ACC112 (cell line): ENCODE measurements around the gene FUZ.
A peak's percentile ranks its signal among the peaks of the same experiment; 100 is the strongest.

Experiments
- H2AFZ ChIP-seq: fragments of 200-600 bp; sonication (generic); one replicate; pipeline ENCODE4 v1.6.0; 2017; ENCODE audit warnings: antibody characterized with exemption, low read length; ENCODE audit not compliant: unreplicated experiment
- H3K27ac ChIP-seq: fragments of 200-600 bp; sonication (generic); 2 replicates; pipeline ENCODE4 v1.5.1; 2014; ENCODE audit warnings: low read depth, mild to moderate bottlenecking, antibody characterized with exemption, low read length, moderate library complexity
- H3K27me3 ChIP-seq: fragments of 200-600 bp; sonication (generic); 2 replicates; pipeline ENCODE4 v1.6.1; 2014; ENCODE audit warnings: mild to moderate bottlenecking, antibody characterized with exemption, low read length, moderate library complexity, mixed read lengths; ENCODE audit not compliant: insufficient read depth
- H3K36me3 ChIP-seq: fragments of 200-600 bp; sonication (generic); 2 replicates; pipeline ENCODE4 v1.6.1; 2016; ENCODE audit warnings: mild to moderate bottlenecking, antibody characterized with exemption, low read length, moderate library complexity, mixed read lengths; ENCODE audit not compliant: insufficient read depth
- H3K4me1 ChIP-seq: fragments of 200-600 bp; sonication (generic); one replicate; pipeline ENCODE4 v1.6.1; 2016; ENCODE audit warnings: low read length, mixed read lengths; ENCODE audit not compliant: insufficient read depth, unreplicated experiment, control insufficient read depth
- H3K4me3 ChIP-seq: fragments of 200-600 bp; sonication (generic); 2 replicates; pipeline ENCODE4 v1.5.1; 2014; ENCODE audit warnings: mild to moderate bottlenecking, low read depth, low read length
- H3K79me2 ChIP-seq: fragments of 200-600 bp; sonication (generic); one replicate; pipeline ENCODE4 v1.6.0; 2016; ENCODE audit warnings: low read length; ENCODE audit not compliant: control insufficient read depth, unreplicated experiment, insufficient read depth

Gene FUZ

GRCh38 chr19:49812452-49812996 is 568 bp downstream of the FUZ start:
- Histone ChIP-seq H2AFZ (no peak overlapping the region), H3K4me3 (peak overlapping the region; percentile 91), H3K27ac (peak overlapping the region; percentile 96), H3K4me1 (peaks cover 11% of the 10 kb centered on the region), H3K27me3 (no peaks in the 10 kb centered on the region), H3K79me2 (no peaks in the 10 kb centered on the region), H3K36me3 (0 out of 2 replicates have a peak, but pooled peaks cover 4% of the 10 kb centered on the region)

GRCh38 chr19:49811328-49811727 is 1.8 kb downstream of the FUZ start:
- H3K27ac ChIP-seq, result no peak overlapping the region
- no peaks in the 10 kb centered on the region for H3K79me2 ChIP-seq
- H3K4me3 ChIP-seq, result no peak overlapping the region
- no peaks in the 10 kb centered on the region for H3K27me3 ChIP-seq
- 0 out of 2 replicates have a peak, but pooled peaks cover 4% of the 10 kb centered on the region for H3K36me3 ChIP-seq
- H3K4me1 ChIP-seq, result peaks cover 11% of the 10 kb centered on the region
- H2AFZ ChIP-seq, result no peak overlapping the region

GRCh38 chr19:49809941-49810389 is 3.1 kb downstream of the FUZ start:
- Histone ChIP-seq H3K4me3 (peak overlapping the region; percentile 74; the same call in 1 of the 2 replicates), H3K27me3 (no peaks in the 10 kb centered on the region), H3K4me1 (peaks cover 11% of the 10 kb centered on the region), H3K27ac (no peak overlapping the region), H3K36me3 (peaks cover 4% of the 10 kb centered on the region; the same call in 1 of the 2 replicates), H3K79me2 (no peaks in the 10 kb centered on the region), H2AFZ (no peak overlapping the region)

GRCh38 chr19:49809160-49809940 is 3.7 kb downstream of the FUZ start:
- Histone ChIP-seq H3K27me3 (no peaks in the 10 kb centered on the region), H3K4me3 (peak overlapping the region; percentile 74), H3K79me2 (no peaks in the 10 kb centered on the region), H2AFZ (peak overlapping the region; percentile 45), H3K27ac (no peak overlapping the region), H3K4me1 (peaks cover 9% of the 10 kb centered on the region), H3K36me3 (peaks cover 4% of the 10 kb centered on the region; the same call in 1 of the 2 replicates)

GRCh38 chr19:49808711-49809159 is 4.4 kb downstream of the FUZ start:
- Histone ChIP-seq H2AFZ (peak overlapping the region; percentile 45), H3K27ac (no peak overlapping the region), H3K36me3 (peaks cover 4% of the 10 kb centered on the region; the same call in 1 of the 2 replicates), H3K4me1 (peaks cover 4% of the 10 kb centered on the region), H3K79me2 (no peaks in the 10 kb centered on the region), H3K4me3 (peak overlapping the region; percentile 74), H3K27me3 (no peaks in the 10 kb centered on the region)

GRCh38 chr19:49807904-49808675 is 5.0 kb downstream of the FUZ start:
- Histone ChIP-seq H3K4me3 (0 out of 2 replicates have a peak overlapping the region, but pooled peaks have one; percentile 74), H3K4me1 (peaks cover 4% of the 10 kb centered on the region), H3K27me3 (no peaks in the 10 kb centered on the region), H3K36me3 (peaks cover 4% of the 10 kb centered on the region; the same call in 1 of the 2 replicates), H3K79me2 (no peaks in the 10 kb centered on the region), H3K27ac (no peak overlapping the region), H2AFZ (no peak overlapping the region)

- Histone ChIP-seq H3K36me3 (peaks cover 4% of the 10 kb centered on the region; the same call in 1 of the 2 replicates), H3K27me3 (no peaks in the 10 kb centered on the region), H3K79me2 (no peaks in the 10 kb centered on the region), H3K27ac (no peak overlapping the region), H3K4me3 (no peak overlapping the region), H3K4me1 (peaks cover 2% of the 10 kb centered on the region), H2AFZ (no peak overlapping the region)
Observed at GRCh38 chr19:49807058-49807903, 5.8 kb downstream of the FUZ start.

GRCh38 chr19:49806620-49806959 is 6.5 kb downstream of the FUZ start:
- H3K27me3 ChIP-seq, result no peaks in the 10 kb centered on the region

GRCh38 chr19:49805822-49806619 is 7.1 kb downstream of the FUZ start:
- Histone ChIP-seq H3K36me3 (peaks cover 4% of the 10 kb centered on the region; the same call in 1 of the 2 replicates), H3K79me2 (no peaks in the 10 kb centered on the region), H3K27me3 (no peaks in the 10 kb centered on the region), H3K4me1 (no peaks in the 10 kb centered on the region), H3K4me3 (no peak overlapping the region), H3K27ac (no peak overlapping the region), H2AFZ (no peak overlapping the region)

More at GRCh38 chr19:49806620-49806959, 6.5 kb downstream of the FUZ start:
- H2AFZ ChIP-seq, result no peak overlapping the region
- H3K4me3 ChIP-seq, result no peak overlapping the region
- H3K27ac ChIP-seq, result no peak overlapping the region
- H3K36me3 ChIP-seq, result peaks cover 4% of the 10 kb centered on the region; the same call in 1 of the 2 replicates
- H3K79me2 ChIP-seq, result no peaks in the 10 kb centered on the region
- H3K4me1 ChIP-seq, result no peaks in the 10 kb centered on the region
